Activated T-helper 1 cell treated with Interleukin-2 at 50 U/mL for 16 hours (primary cell): ENCODE data around the gene MELTF.
A peak's percentile ranks its signal among the peaks of the same experiment; 100 is the strongest.

Experiments
- DNase-seq: peaks from one replicate; pipeline ENCODE4 v3.0.0-alpha.2; 2020; ENCODE audit warnings: low read depth

MELTF gene

DNA sequence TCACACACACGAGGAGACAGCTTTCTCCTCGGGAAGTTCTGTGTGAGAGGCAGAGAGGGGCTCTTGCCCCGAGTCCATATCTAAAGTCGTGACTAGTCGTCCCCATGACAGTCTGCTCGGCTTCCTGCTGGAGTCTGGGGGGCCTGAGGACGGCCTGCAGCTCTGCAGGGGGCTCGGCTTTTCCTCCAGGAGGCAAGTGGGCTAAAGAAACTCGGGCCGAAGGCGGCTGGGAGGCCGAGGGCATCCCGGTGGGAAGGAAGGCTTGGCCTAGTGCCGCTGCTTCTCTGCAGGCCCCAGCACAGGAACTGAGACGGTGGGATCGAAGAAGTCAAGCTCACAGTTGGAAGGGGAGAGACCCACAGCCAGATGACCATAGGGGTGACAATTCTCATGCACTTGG lies 35.6 kb downstream of the MELTF start:
- DNase-seq, result no peak

DNA sequence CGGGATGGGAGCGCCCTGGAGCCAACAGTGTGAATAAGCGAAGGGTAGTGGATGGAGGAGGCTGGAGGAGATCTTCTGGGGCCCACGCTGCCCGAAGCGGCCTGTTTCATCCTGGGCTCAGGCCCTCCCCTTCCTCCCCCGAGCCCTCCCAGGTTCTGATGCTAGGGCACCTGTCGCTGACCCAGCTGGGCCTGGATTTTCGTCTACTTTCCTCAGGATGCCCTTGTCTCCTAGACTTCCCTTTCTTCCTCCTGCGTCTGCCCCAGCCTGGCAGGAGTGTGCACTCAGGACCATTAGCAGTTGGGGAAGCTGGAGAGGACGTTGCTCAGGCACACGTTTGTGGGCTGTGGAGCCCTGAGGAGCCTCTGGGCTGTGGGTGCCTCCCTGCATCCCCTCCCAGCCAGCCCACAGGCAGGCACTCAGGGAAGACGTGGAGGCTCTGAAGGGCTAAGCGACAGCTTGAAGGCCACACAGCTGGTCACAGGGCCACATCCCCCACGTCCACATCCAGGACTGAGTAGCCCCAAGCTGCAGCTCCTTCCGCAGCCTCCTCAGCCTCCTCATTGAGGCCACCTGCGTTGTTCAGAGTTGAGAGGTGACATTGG lies 37.1 kb downstream of the MELTF start:
- DNase-seq, result no peak

DNA sequence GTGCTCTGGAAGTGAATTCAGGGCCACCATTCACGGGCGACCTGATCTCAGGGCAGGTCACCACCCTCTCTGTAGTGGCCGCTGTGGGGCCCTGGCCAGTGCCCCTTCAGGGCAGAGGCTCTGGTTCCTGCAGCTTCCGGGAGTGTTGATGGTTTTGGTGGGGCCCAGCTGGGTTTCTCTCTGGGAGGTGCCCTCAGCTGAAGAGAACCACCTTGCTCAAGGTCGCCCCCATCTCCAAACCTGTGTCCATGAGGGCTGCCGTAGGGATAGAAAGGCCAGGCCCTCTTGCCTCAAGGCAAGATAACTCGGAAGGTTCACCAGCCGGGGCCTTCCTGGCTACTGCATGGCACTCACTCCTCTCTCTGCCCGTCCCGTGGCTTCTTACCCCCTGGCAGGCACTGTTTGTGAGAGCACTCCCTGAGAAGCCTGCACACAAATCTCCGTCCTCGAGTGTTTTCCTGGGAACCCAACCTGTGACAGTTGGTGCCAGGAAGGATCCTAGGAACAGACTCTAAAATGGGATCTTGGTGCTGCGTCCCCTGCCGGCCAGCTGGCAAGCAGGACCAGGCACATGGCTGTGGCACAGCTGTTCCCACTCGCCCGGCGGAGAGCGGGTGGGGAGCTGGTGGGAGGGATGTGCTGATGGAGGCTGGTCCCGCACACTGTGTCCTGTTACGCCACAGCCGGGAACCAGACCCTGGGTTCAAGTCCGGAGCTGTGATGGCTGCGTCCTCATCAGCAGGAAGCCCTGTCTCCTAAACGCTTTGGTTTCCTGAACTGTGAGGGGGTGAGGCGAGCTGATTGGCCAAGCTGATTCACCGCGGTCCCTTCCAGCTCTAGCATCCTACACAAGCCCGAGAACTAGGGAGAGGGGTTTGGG lies 37.8 kb downstream of the MELTF start:
- DNase-seq, result no peak

GRCh38 chr3:196990601-196991007 lies 39.0 kb downstream of the MELTF start:
- no peak for DNase-seq

GRCh38 chr3:196989721-196990262 lies 39.8 kb downstream of the MELTF start:
- no peak for DNase-seq

- DNase-seq, result no peak
Measured at GRCh38 chr3:196988241-196989029, 41.2 kb downstream of the MELTF start.

- DNase-seq, result no peak
Measured at GRCh38 chr3:196987022-196987421, 42.6 kb downstream of the MELTF start.

DNA sequence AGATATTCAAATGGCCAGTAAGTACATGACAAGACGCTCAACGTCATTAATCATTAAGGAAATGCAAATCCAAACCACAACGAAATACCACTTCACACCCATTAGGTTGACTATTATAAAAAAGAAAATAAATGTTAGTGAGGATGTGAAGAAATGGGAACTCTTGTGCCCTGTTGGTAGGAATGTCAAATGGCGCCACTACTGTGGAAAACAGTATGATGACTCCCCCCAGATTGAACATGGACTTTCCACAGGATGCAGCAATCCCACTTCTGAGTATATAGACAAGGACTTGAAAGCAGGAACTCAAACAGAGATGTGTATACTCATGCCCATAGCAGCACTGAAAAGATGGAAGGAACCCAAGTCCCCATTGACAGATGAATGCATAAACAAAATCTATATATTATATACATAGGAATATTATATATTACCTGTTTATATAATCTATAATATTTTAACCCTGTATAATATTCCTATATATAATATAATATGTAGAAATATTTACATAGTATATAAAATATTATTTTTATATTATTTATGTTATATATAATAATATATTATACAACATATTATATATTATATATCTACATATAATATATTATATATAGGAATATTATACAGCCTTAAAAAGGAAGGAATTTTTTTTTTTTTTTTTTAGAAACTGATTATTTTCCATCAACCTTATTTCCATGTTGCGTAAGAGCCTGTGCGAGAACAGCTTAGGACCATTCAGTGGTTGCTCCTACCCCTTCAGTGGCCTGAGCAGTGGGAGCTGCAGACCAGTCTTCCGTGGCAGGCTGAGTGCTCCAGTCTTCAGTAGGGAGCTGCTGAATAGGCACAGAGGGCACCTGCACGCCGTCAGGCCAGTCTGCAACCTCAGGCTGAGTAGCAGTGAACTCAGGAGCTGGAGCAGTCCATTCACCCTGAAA lies 43.4 kb downstream of the MELTF start:
- no peak for DNase-seq

- no peak for DNase-seq
Measured at GRCh38 chr3:196985298-196985697, 44.3 kb downstream of the MELTF start.

DNA sequence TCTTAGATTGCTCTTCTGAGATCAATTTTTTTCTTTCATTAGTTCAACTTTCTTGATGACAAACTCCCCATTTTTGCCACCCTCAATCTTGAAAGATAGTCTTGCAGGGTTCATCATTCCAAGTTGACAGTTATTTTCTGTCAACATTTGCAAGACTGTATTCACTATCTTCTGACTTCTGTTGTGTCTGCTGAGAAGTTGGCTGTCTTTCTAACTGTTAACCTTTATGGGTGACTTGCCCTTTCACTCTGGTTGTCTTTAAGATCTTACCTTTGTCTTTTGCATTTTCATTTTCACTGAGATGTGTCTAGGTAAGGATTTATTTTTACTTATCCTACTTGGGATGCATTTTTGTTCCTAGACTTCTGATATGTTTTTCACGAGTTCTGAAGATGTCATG lies 46.4 kb downstream of the MELTF start:
- DNase-seq, result no peak

- DNase-seq, result no peak
Measured at GRCh38 chr3:196981657-196982056, 48.0 kb downstream of the MELTF start.

DNA sequence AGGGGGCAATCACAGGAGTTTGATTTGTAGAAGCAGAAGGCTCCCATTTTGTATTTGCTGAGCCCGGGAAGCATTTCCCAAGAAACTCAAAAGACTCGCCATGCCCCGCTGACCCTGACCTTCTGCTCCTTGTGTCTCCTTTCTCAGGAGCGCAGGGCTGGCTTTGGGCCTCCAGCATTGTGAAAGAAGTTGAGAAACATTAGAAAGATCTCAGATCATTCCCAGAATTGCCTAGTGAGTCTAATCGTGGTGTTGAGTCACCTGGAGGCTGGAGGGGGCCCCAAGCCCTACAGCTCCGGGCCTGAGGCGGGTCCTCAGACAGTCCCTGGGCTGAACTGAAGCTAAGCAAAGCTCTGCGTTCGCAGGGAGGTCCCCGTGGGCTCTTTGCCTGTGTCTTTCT lies 50.1 kb downstream of the MELTF start:
- DNase-seq, result no peak

DNA sequence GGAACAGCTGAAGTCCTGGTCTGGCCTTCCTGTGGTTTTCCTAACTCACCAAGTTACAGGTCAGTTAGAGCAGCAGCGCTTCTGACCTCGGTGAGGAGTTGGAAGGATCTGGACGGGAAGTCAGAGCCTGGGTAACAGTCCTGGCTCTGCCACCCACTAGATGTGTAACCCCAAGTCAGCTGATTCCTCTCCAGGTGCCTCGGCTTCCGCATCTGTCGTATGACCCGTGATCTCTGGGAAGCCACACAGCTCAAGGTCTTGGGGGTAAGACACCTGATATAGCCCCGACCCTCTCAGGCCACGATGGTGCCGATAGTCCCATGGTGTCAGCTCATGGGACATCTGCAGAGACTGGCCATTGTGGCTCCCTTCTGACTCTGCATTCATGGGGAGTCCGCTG lies 52.7 kb downstream of the MELTF start:
- no peak for DNase-seq

DNA sequence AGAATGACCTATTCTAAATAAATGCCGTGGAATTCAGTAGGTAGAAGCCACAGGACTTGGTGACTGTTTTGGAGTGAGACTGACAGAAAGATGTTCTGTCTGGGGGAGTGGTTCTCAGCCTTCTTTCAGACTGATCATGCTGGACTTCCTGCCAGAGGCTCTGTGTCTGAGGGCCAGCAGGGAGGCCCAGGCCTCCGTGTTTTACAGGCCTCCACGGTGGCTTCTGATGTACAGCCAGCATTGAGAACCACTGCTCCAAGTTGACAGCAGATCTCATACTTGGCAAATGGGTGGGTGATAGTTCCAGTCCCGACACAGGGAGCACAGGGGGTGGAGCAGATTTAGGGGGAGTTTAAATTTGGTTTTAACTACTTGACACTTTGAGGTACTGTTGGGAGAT lies 54.3 kb downstream of the MELTF start:
- no peak for DNase-seq

DNA sequence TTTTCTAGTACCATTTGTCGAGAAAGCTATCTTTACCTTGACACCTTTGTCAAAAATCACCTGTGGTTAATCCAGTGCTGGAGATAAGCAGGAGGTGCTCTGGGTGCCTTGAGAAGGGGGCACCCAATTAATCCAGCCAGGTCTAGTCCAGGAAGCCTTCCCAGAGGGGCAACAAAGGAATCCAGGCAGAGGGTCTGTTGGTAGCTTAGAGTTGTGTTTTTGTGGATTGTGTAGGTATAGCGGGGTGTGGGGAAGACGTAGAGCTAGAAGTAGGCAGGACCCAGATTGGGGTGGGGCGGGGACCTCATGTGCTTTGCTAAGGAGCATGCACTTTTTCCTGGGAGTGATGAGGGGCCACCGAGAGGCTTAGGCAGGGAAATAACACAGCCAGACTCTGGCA lies 55.0 kb downstream of the MELTF start:
- DNase-seq, result no peak

DNA sequence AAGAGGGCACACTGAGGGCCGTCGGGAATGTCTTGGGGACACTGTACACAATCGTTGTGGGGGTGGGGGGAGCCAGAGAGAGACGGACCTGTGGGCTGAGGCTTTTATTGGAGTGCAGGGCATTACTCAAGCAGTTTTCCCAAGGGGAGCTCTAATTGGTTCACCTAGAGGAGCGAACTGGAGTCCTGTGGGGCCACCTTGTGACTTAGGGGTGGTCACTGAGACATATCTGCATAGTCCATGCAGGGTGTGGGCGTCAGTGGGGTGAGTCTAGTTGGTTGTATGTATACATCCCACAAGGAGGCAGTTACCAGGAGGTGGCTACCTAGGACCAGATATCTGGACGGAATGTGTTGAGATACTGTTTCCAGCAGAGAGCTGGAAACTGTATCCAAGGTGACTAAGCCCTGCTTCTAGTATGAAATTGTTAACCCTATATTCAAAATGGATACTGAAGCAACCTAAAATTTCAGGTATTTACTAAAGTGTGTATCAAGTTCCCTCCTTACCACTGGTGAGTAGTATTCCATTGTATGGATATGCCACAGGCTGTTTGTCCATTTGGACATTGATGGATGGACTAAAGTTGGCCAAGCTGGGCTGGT lies 58.4 kb downstream of the MELTF start:
- no peak for DNase-seq

DNA sequence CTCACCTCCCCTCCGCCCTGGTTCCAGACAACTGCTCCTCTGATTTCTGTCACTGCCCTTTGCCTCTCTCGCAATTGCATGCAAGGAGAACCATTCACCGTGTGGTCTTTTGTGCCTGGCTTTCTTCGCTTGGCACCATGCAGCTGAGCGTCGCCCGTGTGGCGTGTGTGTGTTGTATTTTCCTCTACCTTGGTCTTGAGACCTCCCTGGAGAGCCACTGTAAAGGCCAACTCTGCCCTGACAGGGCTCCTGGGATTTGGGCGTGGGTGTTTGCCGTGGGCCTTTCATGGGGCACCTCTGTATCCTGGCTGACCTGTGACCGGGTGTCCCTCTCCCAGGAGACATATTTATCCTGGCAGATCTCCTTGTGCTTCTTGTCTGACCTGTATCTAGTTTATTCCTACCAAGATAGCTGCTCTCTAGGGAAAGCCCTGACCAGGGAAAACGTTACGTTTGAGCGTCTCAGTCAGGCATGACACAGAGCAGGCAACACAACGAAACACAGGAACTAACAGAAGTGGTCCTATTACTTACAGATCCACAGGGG lies 59.0 kb downstream of the MELTF start:
- DNase-seq, result no peak

DNA sequence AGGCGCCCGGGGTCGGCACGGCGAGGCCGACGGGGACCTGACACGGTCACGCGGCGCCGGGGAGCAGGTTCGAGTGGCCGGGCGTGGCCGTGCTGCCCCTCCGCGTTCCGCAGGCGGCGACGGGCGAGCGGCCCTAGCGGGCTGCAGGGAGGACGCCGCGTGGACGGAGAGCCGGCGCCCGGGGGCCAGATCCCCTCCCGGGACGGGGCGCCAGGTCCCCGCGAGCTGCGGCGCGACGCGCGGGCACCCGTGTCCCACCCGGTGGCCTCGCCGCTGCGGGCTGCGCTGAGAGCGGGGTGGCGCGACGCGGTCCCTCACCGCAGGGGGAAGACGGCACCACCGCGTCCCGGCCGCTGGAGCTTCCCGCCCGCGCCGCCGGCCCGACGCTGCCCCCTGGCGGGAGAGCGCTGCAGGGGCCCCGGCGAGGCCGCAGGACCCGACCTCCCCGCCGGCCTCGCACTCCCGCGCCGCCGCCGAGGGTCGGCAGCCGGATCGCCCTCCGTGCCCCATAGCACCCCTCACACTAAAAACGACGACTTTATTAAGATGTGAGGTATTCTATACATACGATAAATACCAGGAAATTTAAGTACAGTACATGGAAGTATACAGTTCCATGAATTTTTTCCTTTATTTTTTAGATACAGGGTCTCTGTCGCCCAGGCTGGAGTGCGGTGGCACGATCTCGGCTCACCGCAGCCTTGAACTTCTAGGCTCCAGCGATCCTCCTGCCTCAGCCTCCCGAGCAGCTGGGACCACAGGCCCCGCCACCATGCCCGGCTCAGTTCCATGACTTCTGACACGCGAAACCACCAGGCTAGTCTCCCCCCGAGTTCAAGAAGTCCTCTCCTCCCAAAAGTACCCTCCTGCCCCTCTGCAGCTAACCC lies 59.7 kb downstream of the MELTF start:
- peak; percentile 51 for DNase-seq

DNA sequence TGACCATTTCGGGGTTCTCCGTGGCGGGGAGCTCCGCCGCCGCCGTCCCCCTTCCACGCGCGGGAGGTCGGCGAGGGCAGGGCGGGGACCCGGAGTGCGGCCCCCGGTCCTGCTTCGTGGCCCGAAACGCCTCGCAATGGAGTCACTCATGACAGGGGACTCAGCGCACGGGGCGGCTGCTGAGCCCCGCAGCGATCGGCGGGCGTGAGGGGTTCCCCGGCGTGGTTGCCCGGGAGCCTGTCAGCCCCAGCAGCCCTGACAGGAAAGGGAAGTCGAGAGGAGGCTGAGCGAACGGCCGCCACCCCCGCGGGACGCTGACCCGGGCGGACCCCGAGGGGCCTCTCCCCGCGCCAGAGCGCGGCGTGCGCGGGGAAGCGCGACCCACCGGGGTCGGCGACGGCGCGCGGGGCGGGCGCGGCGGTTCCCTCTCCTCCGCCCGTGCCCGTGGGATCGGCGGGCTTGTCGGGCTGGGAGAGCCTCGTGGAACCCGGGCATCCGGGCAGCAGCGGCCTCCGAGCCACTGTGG lies 60.4 kb downstream of the MELTF start:
- DNase-seq, result no peak
